NCI-H2029 treated with DMSO at 0.1 percent for 48 hours (cell line): ENCODE data around the gene NR5A1.

Experiments used
- DNase-seq: peaks from one replicate; lab custom pipeline; 2025; lab: John Stamatoyannopoulos, UW

The NR5A1 gene

GRCh38 chr9:124506931-124507879 is at the start of gene NR5A1:
Gene NR5A1, minus strand, starts transcription at chr9:124507399. Its CDS starts 4,004 bp downstream, at chr9:124503395.
- DNase-seq, result no peak

- no peak for DNase-seq
These were observed 47.8 kb upstream of the NR5A1 start for GRCh38 chr9:124555043-124555442.

GRCh38 chr9:124553738-124554137 is 46.5 kb upstream of the NR5A1 start:
- no peak for DNase-seq

- DNase-seq, result no peak
These were observed 45.0 kb upstream of the NR5A1 start for GRCh38 chr9:124552273-124552605.

- DNase-seq, result peak; percentile 11
These were observed 44.5 kb upstream of the NR5A1 start for GRCh38 chr9:124551472-124552272.

- no peak for DNase-seq
These were observed 42.9 kb upstream of the NR5A1 start for GRCh38 chr9:124550072-124550471.

GRCh38 chr9:124549016-124549415 is 41.8 kb upstream of the NR5A1 start:
- DNase-seq, result no peak

GRCh38 chr9:124544535-124544934 is 37.3 kb upstream of the NR5A1 start:
- no peak for DNase-seq

- DNase-seq, result no peak
These were observed 34.6 kb upstream of the NR5A1 start for GRCh38 chr9:124541824-124542223.

GRCh38 chr9:124537926-124538325 is 30.7 kb upstream of the NR5A1 start:
- no peak for DNase-seq

GRCh38 chr9:124535846-124536245 is 28.6 kb upstream of the NR5A1 start:
- DNase-seq, result no peak

GRCh38 chr9:124532897-124533296 is 25.7 kb upstream of the NR5A1 start:
- DNase-seq, result no peak

- DNase-seq, result no peak
These were observed 23.9 kb upstream of the NR5A1 start for GRCh38 chr9:124531115-124531514.

GRCh38 chr9:124530246-124530645 is 23.0 kb upstream of the NR5A1 start:
- DNase-seq, result no peak

GRCh38 chr9:124527781-124528180 is 20.6 kb upstream of the NR5A1 start:
- no peak for DNase-seq

- DNase-seq, result no peak
These were observed 19.0 kb upstream of the NR5A1 start for GRCh38 chr9:124526174-124526573.

- DNase-seq, result no peak
These were observed 15.2 kb upstream of the NR5A1 start for GRCh38 chr9:124522121-124523098.

GRCh38 chr9:124521142-124521541 is 13.9 kb upstream of the NR5A1 start:
- DNase-seq, result no peak

- DNase-seq, result no peak
These were observed 13.0 kb upstream of the NR5A1 start for GRCh38 chr9:124520206-124520596.

- DNase-seq, result no peak
These were observed 10.9 kb upstream of the NR5A1 start for GRCh38 chr9:124518116-124518515.

- DNase-seq, result no peak
These were observed 10.4 kb upstream of the NR5A1 start for GRCh38 chr9:124517600-124517999.

GRCh38 chr9:124514874-124515273 is 7.7 kb upstream of the NR5A1 start:
- DNase-seq, result no peak
